GM18868 (cell line): ENCODE data around the gene KHDC4.

ENCODE experiments used
- ATAC-seq: cut with Tn5 transposase; IDR thresholded peaks from one replicate; pipeline ENCODE4 v1.9.1; 2021; ENCODE audit warnings: mild to moderate bottlenecking, moderate library complexity; ENCODE audit not compliant: unreplicated experiment

KHDC4 gene

GRCh38 chr1:155934097-155934935 lies at the start of gene KHDC4:
Gene KHDC4, minus strand, starts transcription at chr1:155934413. Its CDS starts 40 bp downstream, at chr1:155934373.
- ATAC-seq: peak; percentile 93

GRCh38 chr1:155983191-155984024 lies 49.2 kb upstream of the KHDC4 start:
- ATAC-seq: no peak

- ATAC-seq: no peak
These were observed 47.9 kb upstream of the KHDC4 start for GRCh38 chr1:155982106-155982505.

- no peak for ATAC-seq
These were observed 47.3 kb upstream of the KHDC4 start for GRCh38 chr1:155981266-155982088.

GRCh38 chr1:155979597-155980343 lies 45.6 kb upstream of the KHDC4 start:
- ATAC-seq: no peak

- ATAC-seq: no peak
These were observed 44.8 kb upstream of the KHDC4 start for GRCh38 chr1:155978973-155979429.

GRCh38 chr1:155978325-155978972 lies 44.2 kb upstream of the KHDC4 start, which contains the start of gene ARHGEF2:
Gene ARHGEF2, minus strand, starts transcription at chr1:155978547. Its CDS starts 120 bp downstream, at chr1:155978427.
- ATAC-seq: peak; percentile 54

GRCh38 chr1:155977690-155978324 lies 43.6 kb upstream of the KHDC4 start:
- ATAC-seq: no peak

- no peak for ATAC-seq
These were observed 42.9 kb upstream of the KHDC4 start for GRCh38 chr1:155976913-155977689.

GRCh38 chr1:155976062-155976912 lies 42.1 kb upstream of the KHDC4 start:
- no peak for ATAC-seq

- no peak for ATAC-seq
These were observed 41.3 kb upstream of the KHDC4 start for GRCh38 chr1:155975375-155976061.

- no peak for ATAC-seq
These were observed 40.2 kb upstream of the KHDC4 start for GRCh38 chr1:155974208-155975115.

- no peak for ATAC-seq
These were observed 39.5 kb upstream of the KHDC4 start for GRCh38 chr1:155973723-155974122.

- ATAC-seq: no peak
These were observed 37.9 kb upstream of the KHDC4 start for GRCh38 chr1:155971910-155972809.
